ENCODE data around the gene PIF1.

GRCh38 chr15:64776402-64776786, 49.1 kb downstream of the PIF1 start:
- no peak for TF ChIP-seq EZH2phosphoT487 (IDR thresholded peaks at IDR 0.05; ENCODE audit: borderline replicate concordance, low read length)
- no peak for TF ChIP-seq CTCF (conservative IDR thresholded peaks at IDR 0.05; ENCODE audit: low read depth, low read length)
